HEK293 (cell line): Measurements from ENCODE around the gene LINS1.

Experiments
- HOXD13 ChIP-seq: sonication (generic); formaldehyde crosslinking; IDR thresholded peaks from 2 replicates; pipeline ENCODE4 v1.8.0; 2022; ENCODE audit warnings: missing genetic modification reagents, borderline replicate concordance
- KLF16 ChIP-seq: fragments of 450-650 bp; formaldehyde crosslinking; IDR thresholded peaks from 2 replicates; pipeline ENCODE4 v1.5.1; 2017; ENCODE audit warnings: missing biosample characterization, missing genetic modification characterization
- KLF9 ChIP-seq: fragments of 450-650 bp; formaldehyde crosslinking; IDR thresholded peaks from 2 replicates; pipeline ENCODE4 v1.5.1; 2016; ENCODE audit warnings: missing biosample characterization, missing genetic modification characterization, low read depth
- RBAK ChIP-seq: fragments of 450-650 bp; formaldehyde crosslinking; IDR thresholded peaks from 2 replicates; pipeline ENCODE4 v1.5.1; 2016; ENCODE audit warnings: missing biosample characterization, missing genetic modification characterization
- SCRT1 ChIP-seq: fragments of 450-650 bp; formaldehyde crosslinking; IDR thresholded peaks from 2 replicates; pipeline ENCODE4 v1.5.1; 2016; ENCODE audit warnings: missing biosample characterization, missing genetic modification characterization, borderline replicate concordance
- YY1 ChIP-seq: fragments of 450-650 bp; formaldehyde crosslinking; IDR thresholded peaks from 2 replicates; pipeline ENCODE4 v1.5.1; 2018; ENCODE audit warnings: missing biosample characterization, missing genetic modification characterization
- YY2 ChIP-seq: fragments of 450-650 bp; formaldehyde crosslinking; IDR thresholded peaks from 2 replicates; pipeline ENCODE4 v1.5.1; 2016; ENCODE audit warnings: missing biosample characterization, missing genetic modification characterization
- ZBTB1 ChIP-seq: fragments of 450-650 bp; formaldehyde crosslinking; IDR thresholded peaks from 2 replicates; pipeline ENCODE4 v1.5.1; 2016; ENCODE audit warnings: missing biosample characterization, missing genetic modification characterization
- ZBTB17 ChIP-seq: fragments of 450-650 bp; formaldehyde crosslinking; IDR thresholded peaks from 2 replicates; pipeline ENCODE4 v1.5.1; 2016; ENCODE audit warnings: missing biosample characterization, missing genetic modification characterization
- ZBTB6 ChIP-seq: fragments of 450-650 bp; formaldehyde crosslinking; IDR thresholded peaks from 2 replicates; pipeline ENCODE4 v1.5.1; 2017; ENCODE audit warnings: missing biosample characterization, missing genetic modification characterization
- ZBTB7A ChIP-seq: fragments of 450-650 bp; formaldehyde crosslinking; IDR thresholded peaks from 2 replicates; pipeline ENCODE4 v1.5.1; 2016; ENCODE audit warnings: low read depth, missing biosample characterization, missing genetic modification characterization
- ZNF155 ChIP-seq: fragments of 450-650 bp; formaldehyde crosslinking; IDR thresholded peaks from 2 replicates; pipeline ENCODE4 v1.5.1; 2016; ENCODE audit warnings: missing biosample characterization, missing genetic modification characterization
- ZNF157 ChIP-seq: fragments of 450-650 bp; formaldehyde crosslinking; IDR thresholded peaks from 2 replicates; pipeline ENCODE4 v1.5.1; 2016; ENCODE audit warnings: missing biosample characterization, missing genetic modification characterization
- ZNF18 ChIP-seq: fragments of 450-650 bp; formaldehyde crosslinking; IDR thresholded peaks from 2 replicates; pipeline ENCODE4 v1.5.1; 2016; ENCODE audit warnings: missing biosample characterization, missing genetic modification characterization
- ZNF266 ChIP-seq: fragments of 450-650 bp; formaldehyde crosslinking; IDR thresholded peaks from 2 replicates; pipeline ENCODE4 v1.5.1; 2016; ENCODE audit warnings: missing biosample characterization, missing genetic modification characterization, low read depth
- ZNF335 ChIP-seq: fragments of 450-650 bp; formaldehyde crosslinking; conservative IDR thresholded peaks from 2 replicates; pipeline ENCODE4 v1.5.1; 2016; ENCODE audit warnings: missing biosample characterization, missing genetic modification characterization
- ZNF354C ChIP-seq: fragments of 450-650 bp; formaldehyde crosslinking; IDR thresholded peaks from 2 replicates; pipeline ENCODE4 v1.5.1; 2016; ENCODE audit warnings: missing biosample characterization, missing genetic modification characterization, low read depth, borderline replicate concordance
- ZNF404 ChIP-seq: fragments of 450-650 bp; formaldehyde crosslinking; IDR thresholded peaks from 2 replicates; pipeline ENCODE4 v1.5.1; 2017; ENCODE audit warnings: missing biosample characterization, missing genetic modification characterization
- ZNF549 ChIP-seq: fragments of 450-650 bp; IDR thresholded peaks from 2 replicates; pipeline ENCODE4 v1.5.1; 2018; ENCODE audit warnings: missing biosample characterization, missing genetic modification characterization, mild to moderate bottlenecking, inconsistent platforms, moderate library complexity
- ZNF558 ChIP-seq: fragments of 450-650 bp; formaldehyde crosslinking; IDR thresholded peaks from 2 replicates; pipeline ENCODE4 v1.5.1; 2016; ENCODE audit warnings: missing biosample characterization, missing genetic modification characterization
- ZNF571 ChIP-seq: fragments of 450-650 bp; formaldehyde crosslinking; IDR thresholded peaks from 2 replicates; pipeline ENCODE4 v1.5.0; 2017; ENCODE audit warnings: missing biosample characterization, missing genetic modification characterization
- ZNF843 ChIP-seq: fragments of 450-650 bp; formaldehyde crosslinking; IDR thresholded peaks from 2 replicates; pipeline ENCODE4 v1.5.1; 2016; ENCODE audit warnings: missing biosample characterization, missing genetic modification characterization
- TF ChIP-seq, protein P1 (sequence below): fragments of 450-650 bp; formaldehyde crosslinking; IDR thresholded peaks from 2 replicates; pipeline ENCODE4 v1.5.1; 2016; ENCODE audit warnings: missing biosample characterization, missing genetic modification characterization
- TF ChIP-seq, protein P2 (sequence below): IDR thresholded peaks from 2 replicates; pipeline ENCODE4 v1.6.1; 2011; ENCODE audit warnings: mild to moderate bottlenecking, low read depth, low read length, borderline replicate concordance
- TF ChIP-seq, protein P3 (sequence below): fragments of 450-650 bp; formaldehyde crosslinking; IDR thresholded peaks from 2 replicates; pipeline ENCODE4 v1.5.1; 2016; ENCODE audit warnings: missing biosample characterization, missing genetic modification characterization
- TF ChIP-seq, protein P4 (sequence below): fragments of 450-650 bp; formaldehyde crosslinking; conservative IDR thresholded peaks from 2 replicates; pipeline ENCODE4 v1.5.1; 2016; ENCODE audit warnings: low read depth, missing biosample characterization, missing genetic modification characterization

The LINS1 gene

GRCh38 chr15:100602064-100602822 lies at the start of gene LINS1, which contains the start of gene ASB7 (continued):
- TF ChIP-seq ZBTB6 (tag by site-specific recombination): no peak
- no peak for TF ChIP-seq ZNF571
- peak; percentile 84; the same call in 1 of the 2 replicates for TF ChIP-seq ZBTB7A (tag by site-specific recombination)
- no peak for TF ChIP-seq ZNF843 (tag by site-specific recombination)
- TF ChIP-seq RBAK: no peak
- TF ChIP-seq ZNF558: peak; percentile 13; the same call in 1 of the 2 replicates
- TF ChIP-seq, protein P1, sequence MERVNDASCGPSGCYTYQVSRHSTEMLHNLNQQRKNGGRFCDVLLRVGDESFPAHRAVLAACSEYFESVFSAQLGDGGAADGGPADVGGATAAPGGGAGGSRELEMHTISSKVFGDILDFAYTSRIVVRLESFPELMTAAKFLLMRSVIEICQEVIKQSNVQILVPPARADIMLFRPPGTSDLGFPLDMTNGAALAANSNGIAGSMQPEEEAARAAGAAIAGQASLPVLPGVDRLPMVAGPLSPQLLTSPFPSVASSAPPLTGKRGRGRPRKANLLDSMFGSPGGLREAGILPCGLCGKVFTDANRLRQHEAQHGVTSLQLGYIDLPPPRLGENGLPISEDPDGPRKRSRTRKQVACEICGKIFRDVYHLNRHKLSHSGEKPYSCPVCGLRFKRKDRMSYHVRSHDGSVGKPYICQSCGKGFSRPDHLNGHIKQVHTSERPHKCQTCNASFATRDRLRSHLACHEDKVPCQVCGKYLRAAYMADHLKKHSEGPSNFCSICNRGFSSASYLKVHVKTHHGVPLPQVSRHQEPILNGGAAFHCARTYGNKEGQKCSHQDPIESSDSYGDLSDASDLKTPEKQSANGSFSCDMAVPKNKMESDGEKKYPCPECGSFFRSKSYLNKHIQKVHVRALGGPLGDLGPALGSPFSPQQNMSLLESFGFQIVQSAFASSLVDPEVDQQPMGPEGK: peak; percentile 99
- TF ChIP-seq HOXD13: no peak
- peak; percentile 23 for TF ChIP-seq ZBTB17
- TF ChIP-seq KLF16 (tag by site-specific recombination): peak; percentile 84
- TF ChIP-seq, protein P2, sequence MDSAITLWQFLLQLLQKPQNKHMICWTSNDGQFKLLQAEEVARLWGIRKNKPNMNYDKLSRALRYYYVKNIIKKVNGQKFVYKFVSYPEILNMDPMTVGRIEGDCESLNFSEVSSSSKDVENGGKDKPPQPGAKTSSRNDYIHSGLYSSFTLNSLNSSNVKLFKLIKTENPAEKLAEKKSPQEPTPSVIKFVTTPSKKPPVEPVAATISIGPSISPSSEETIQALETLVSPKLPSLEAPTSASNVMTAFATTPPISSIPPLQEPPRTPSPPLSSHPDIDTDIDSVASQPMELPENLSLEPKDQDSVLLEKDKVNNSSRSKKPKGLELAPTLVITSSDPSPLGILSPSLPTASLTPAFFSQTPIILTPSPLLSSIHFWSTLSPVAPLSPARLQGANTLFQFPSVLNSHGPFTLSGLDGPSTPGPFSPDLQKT: no peak
- peak; percentile 96 for TF ChIP-seq ZNF18
- TF ChIP-seq ZBTB1: no peak
- no peak for TF ChIP-seq SCRT1
- peak; percentile 90 for TF ChIP-seq YY1 (tag by site-specific recombination)
- TF ChIP-seq ZNF155 (tag by site-specific recombination): no peak
- no peak for TF ChIP-seq ZNF335 (tag by site-specific recombination)
- no peak for TF ChIP-seq ZNF404 (tag by site-specific recombination)
- TF ChIP-seq KLF9 (tag by site-specific recombination): no peak
- TF ChIP-seq ZNF157: no peak
- peak; percentile 91 for TF ChIP-seq YY2 (tag by site-specific recombination)
- TF ChIP-seq, protein P3, sequence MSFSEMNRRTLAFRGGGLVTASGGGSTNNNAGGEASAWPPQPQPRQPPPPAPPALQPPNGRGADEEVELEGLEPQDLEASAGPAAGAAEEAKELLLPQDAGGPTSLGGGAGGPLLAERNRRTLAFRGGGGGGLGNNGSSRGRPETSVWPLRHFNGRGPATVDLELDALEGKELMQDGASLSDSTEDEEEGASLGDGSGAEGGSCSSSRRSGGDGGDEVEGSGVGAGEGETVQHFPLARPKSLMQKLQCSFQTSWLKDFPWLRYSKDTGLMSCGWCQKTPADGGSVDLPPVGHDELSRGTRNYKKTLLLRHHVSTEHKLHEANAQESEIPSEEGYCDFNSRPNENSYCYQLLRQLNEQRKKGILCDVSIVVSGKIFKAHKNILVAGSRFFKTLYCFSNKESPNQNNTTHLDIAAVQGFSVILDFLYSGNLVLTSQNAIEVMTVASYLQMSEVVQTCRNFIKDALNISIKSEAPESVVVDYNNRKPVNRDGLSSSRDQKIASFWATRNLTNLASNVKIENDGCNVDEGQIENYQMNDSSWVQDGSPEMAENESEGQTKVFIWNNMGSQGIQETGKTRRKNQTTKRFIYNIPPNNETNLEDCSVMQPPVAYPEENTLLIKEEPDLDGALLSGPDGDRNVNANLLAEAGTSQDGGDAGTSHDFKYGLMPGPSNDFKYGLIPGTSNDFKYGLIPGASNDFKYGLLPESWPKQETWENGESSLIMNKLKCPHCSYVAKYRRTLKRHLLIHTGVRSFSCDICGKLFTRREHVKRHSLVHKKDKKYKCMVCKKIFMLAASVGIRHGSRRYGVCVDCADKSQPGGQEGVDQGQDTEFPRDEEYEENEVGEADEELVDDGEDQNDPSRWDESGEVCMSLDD (tag by site-specific recombination): peak; percentile 94
- no peak for TF ChIP-seq ZNF549 (tag by site-specific recombination)
- TF ChIP-seq ZNF354C (tag by site-specific recombination): no peak
- TF ChIP-seq ZNF266 (tag by site-specific recombination): no peak
- TF ChIP-seq, protein P4, sequence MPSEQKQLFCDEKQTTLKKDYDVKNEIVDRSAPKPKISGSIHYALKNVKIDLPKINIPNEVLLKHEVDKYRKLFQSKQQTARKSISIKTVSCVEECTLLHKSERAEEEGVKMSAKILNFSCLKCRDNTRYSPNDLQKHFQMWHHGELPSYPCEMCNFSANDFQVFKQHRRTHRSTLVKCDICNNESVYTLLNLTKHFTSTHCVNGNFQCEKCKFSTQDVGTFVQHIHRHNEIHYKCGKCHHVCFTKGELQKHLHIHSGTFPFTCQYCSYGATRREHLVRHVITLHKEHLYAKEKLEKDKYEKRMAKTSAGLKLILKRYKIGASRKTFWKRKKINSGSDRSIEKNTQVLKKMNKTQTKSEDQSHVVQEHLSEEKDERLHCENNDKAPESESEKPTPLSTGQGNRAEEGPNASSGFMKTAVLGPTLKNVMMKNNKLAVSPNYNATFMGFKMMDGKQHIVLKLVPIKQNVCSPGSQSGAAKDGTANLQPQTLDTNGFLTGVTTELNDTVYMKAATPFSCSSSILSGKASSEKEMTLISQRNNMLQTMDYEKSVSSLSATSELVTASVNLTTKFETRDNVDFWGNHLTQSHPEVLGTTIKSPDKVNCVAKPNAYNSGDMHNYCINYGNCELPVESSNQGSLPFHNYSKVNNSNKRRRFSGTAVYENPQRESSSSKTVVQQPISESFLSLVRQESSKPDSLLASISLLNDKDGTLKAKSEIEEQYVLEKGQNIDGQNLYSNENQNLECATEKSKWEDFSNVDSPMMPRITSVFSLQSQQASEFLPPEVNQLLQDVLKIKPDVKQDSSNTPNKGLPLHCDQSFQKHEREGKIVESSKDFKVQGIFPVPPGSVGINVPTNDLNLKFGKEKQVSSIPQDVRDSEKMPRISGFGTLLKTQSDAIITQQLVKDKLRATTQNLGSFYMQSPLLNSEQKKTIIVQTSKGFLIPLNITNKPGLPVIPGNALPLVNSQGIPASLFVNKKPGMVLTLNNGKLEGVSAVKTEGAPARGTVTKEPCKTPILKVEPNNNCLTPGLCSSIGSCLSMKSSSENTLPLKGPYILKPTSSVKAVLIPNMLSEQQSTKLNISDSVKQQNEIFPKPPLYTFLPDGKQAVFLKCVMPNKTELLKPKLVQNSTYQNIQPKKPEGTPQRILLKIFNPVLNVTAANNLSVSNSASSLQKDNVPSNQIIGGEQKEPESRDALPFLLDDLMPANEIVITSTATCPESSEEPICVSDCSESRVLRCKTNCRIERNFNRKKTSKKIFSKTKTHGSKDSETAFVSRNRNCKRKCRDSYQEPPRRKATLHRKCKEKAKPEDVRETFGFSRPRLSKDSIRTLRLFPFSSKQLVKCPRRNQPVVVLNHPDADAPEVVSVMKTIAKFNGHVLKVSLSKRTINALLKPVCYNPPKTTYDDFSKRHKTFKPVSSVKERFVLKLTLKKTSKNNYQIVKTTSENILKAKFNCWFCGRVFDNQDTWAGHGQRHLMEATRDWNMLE (tag by site-specific recombination): 0 out of 2 replicates have a peak, but pooled peaks have one; percentile 15
